B cell (primary cell): ENCODE data around the gene MYCBP2. TPM values are rescaled to one million over a fixed set of nuclear protein-coding genes. Genes with fewer than 3 reads are reported as not detected.

Experiments used
- ATAC-seq: fragments of 200-7000 bp; cut with Tn5 transposase; one replicate; pipeline ENCODE4 v1.10.0; 2021; ENCODE audit warnings: low read depth, mild to moderate bottlenecking, moderate number of reproducible peaks, moderate library complexity
- CTCF ChIA-PET: fragments of 350-600 bp; sonication (Branson Sonifier 250); formaldehyde crosslinking; loops from one replicate; lab custom pipeline; 2021; ENCODE audit warnings: antibody characterized with exemption, inconsistent platforms; lab: Charles Lee
- POLR2A ChIA-PET: fragments of 350-600 bp; sonication (Branson Sonifier 250); formaldehyde crosslinking; loops from one replicate; lab custom pipeline; 2021; ENCODE audit warnings: antibody characterized with exemption; lab: Charles Lee
- DNase-seq: peaks from one replicate; pipeline ENCODE4 v3.0.0; 2013
- H2AFZ ChIP-seq: 2 replicates; pipeline ENCODE4 v1.6.1; 2012; ENCODE audit warnings: mild to moderate bottlenecking, low read depth, low read length; ENCODE audit not compliant: insufficient read depth, poor library complexity, severe bottlenecking
- H3K27ac ChIP-seq, 2 donors: 1 replicate in 1 of 2; 2 replicates in 1 of 2; pipeline ENCODE4 v1.5.1; 2012 to 2013; ENCODE audit warnings: low read length in 2 of 2, mild to moderate bottlenecking in 2 of 2, moderate library complexity in 1 of 2
- H3K27me3 ChIP-seq, 4 experiments: fragments of 200-600 bp in 1 of 4; sonication (generic) in 1 of 4; replicated peaks in 1 of 4; 1 replicate in 2 of 4; 2 replicates in 2 of 4; pipeline versions ENCODE4 v1.6.1 to v1.7.0; 2013 to 2016; ENCODE audit warnings: low read length in 3 of 4, mild to moderate bottlenecking in 2 of 4, mixed read lengths in 1 of 4, moderate library complexity in 1 of 4; ENCODE audit not compliant: insufficient read depth in 4 of 4, control insufficient read depth in 3 of 4; ENCODE audit errors: control extremely low read depth in 1 of 4
- H3K36me3 ChIP-seq, 2 experiments: replicated peaks in 1 of 2; 1 replicate in 1 of 2; 2 replicates in 1 of 2; pipeline versions ENCODE4 v1.6.1 to v1.7.1; 2013; ENCODE audit warnings: low read length in 1 of 2; ENCODE audit not compliant: insufficient read depth in 2 of 2, control insufficient read depth in 1 of 2; ENCODE audit errors: control extremely low read depth in 1 of 2, extremely low read depth in 1 of 2
- H3K4me1 ChIP-seq, 2 donors: fragments of 200-600 bp in 1 of 2; sonication (generic) in 1 of 2; 1 replicate in 1 of 2; 2 replicates in 1 of 2; pipeline versions ENCODE4 v1.5.1 to v1.6.1; 2013 to 2017; ENCODE audit warnings: low read length in 2 of 2; ENCODE audit not compliant: control insufficient read depth in 2 of 2, insufficient read depth in 2 of 2
- H3K4me2 ChIP-seq: replicated peaks from 2 replicates; pipeline ENCODE3; 2012; ENCODE audit warnings: mild to moderate bottlenecking, low read depth, low read length; ENCODE audit not compliant: poor library complexity, severe bottlenecking
- H3K4me3 ChIP-seq, 5 experiments: fragments of 200-600 bp in 1 of 5; sonication (generic) in 1 of 5; 1 replicate in 3 of 5; 2 replicates in 2 of 5; pipeline versions ENCODE4 v1.5.1 to v1.7.0; 2011 to 2016; ENCODE audit warnings: low read length in 4 of 5, mild to moderate bottlenecking in 4 of 5, low read depth in 2 of 5, control low read depth in 1 of 5, moderate library complexity in 1 of 5; ENCODE audit not compliant: insufficient read depth in 1 of 5; ENCODE audit errors: control extremely low read depth in 1 of 5, extremely low read depth in 1 of 5
- H3K79me2 ChIP-seq: fragments of 200-600 bp; sonication (generic); one replicate; pipeline ENCODE4 v1.6.0; 2016; ENCODE audit warnings: low read length; ENCODE audit not compliant: control insufficient read depth, insufficient read depth
- H3K9ac ChIP-seq: fragments of 200-600 bp; sonication (generic); 2 replicates; pipeline ENCODE4 v1.6.1; 2017; ENCODE audit warnings: mild to moderate bottlenecking, low read length, moderate library complexity
- H3K9me3 ChIP-seq, 3 donors: one replicate each; pipeline versions ENCODE4 v1.6.1 to v1.7.1; 2013; ENCODE audit warnings: low read length in 2 of 3; ENCODE audit not compliant: control insufficient read depth in 2 of 3, insufficient read depth in 1 of 3; ENCODE audit errors: control extremely low read depth in 1 of 3
- H4K20me1 ChIP-seq: 2 replicates; pipeline ENCODE4 v1.6.0; 2012; ENCODE audit warnings: mild to moderate bottlenecking, low read length; ENCODE audit not compliant: insufficient read depth, control insufficient read depth, poor library complexity, severe bottlenecking
- H3K27ac Mint-ChIP-seq: one replicate; pipeline ENCODE4 v1.8.0; 2021; ENCODE audit warnings: mixed read lengths
- H3K27me3 Mint-ChIP-seq: one replicate; pipeline ENCODE4 v1.8.0; 2021; ENCODE audit warnings: mixed read lengths
- H3K4me1 Mint-ChIP-seq: one replicate; pipeline ENCODE4 v1.8.0; 2021; ENCODE audit warnings: mixed read lengths
- H3K4me3 Mint-ChIP-seq: one replicate; pipeline ENCODE4 v1.8.0; 2021; ENCODE audit warnings: mixed read lengths
- H3K9me3 Mint-ChIP-seq: one replicate; pipeline ENCODE4 v1.8.0; 2022; ENCODE audit warnings: mixed read lengths; ENCODE audit not compliant: insufficient read depth
- CTCF ChIP-seq: fragments of 200-600 bp; IDR thresholded peaks from one replicate; pipeline ENCODE4 v1.8.0; 2022; ENCODE audit warnings: antibody characterized with exemption, mild to moderate bottlenecking
- EZH2 ChIP-seq: IDR thresholded peaks from 2 replicates; pipeline ENCODE4 v1.6.1; 2012; ENCODE audit warnings: borderline replicate concordance, low read depth, mild to moderate bottlenecking, moderate library complexity, low read length; ENCODE audit not compliant: insufficient read depth, poor library complexity, severe bottlenecking
- WGBS: methylation state at CpG from one replicate; pipeline ENCODE4 v1.1.5; 2013; ENCODE audit warnings: missing lambda C conversion rate; ENCODE audit not compliant: insufficient coverage; 5-methylcytosine and 5-hydroxymethylcytosine counted together
- intact Hi-C: fragments of 100-400 bp; cut with micrococcal nuclease; formaldehyde crosslinking; loops from one replicate; pipeline ENCODE4 v1.10.0; 2022
- polyA plus RNA-seq: library from polyadenylated mRNA; depleted of rRNA; stranded (reverse); fragments of >200 nt; gene quantifications from 2 replicates; pipeline ENCODE4 v1.2.3, GENCODE V29; 2012
- total RNA-seq, 2 donors: library from RNA; stranded (reverse); fragments of 120-200 nt in 1 of 2; gene quantifications; 1 replicate in 1 of 2; 2 replicates in 1 of 2; pipeline versions ENCODE4 v1.2.3 to v1.2.4, GENCODE V29; 2013 to 2022

MYCBP2 gene
- total and polyA plus RNA-seq, 2 donors (not counting 1 experiment from before 2014, with no cell fraction given), result 84.0 to 237 TPM

GRCh38 chr13:77056886-77057285, 270.0 kb downstream of the MYCBP2 start:
- no peak overlapping the region for H3K4me2 ChIP-seq
- ChIA-PET CTCF (interaction anchor here (0.7 to 1.2 kb wide), 3 partner anchors 43 to 87 kb away, joined by 3 read pairs; no protein-coding TSS in a partner anchor), POLR2A (no interaction called here)
- TF ChIP-seq CTCF, result no peak
- TF ChIP-seq EZH2, result no peak
- DNase-seq (no peak), ATAC-seq (no peak)
- H3K9me3 ChIP-seq, result no peaks in the 10 kb centered on the region
- intact Hi-C loops, result no loop called here
- no CpG with 5 or more reads among the region's 3 CpGs for whole genome bisulfite sequencing
- H3K4me3 ChIP-seq, result no peak overlapping the region
- H3K4me1 Mint-ChIP-seq, result no peaks in the 10 kb centered on the region
- no peaks in the 10 kb centered on the region for H3K27me3 Mint-ChIP-seq
- no peaks in the 10 kb centered on the region for H4K20me1 ChIP-seq
- no peak overlapping the region for H3K27ac Mint-ChIP-seq
- H3K27me3 ChIP-seq, result no peaks in the 10 kb centered on the region
- no peaks in the 10 kb centered on the region for H3K9me3 Mint-ChIP-seq
- no peak overlapping the region for H3K27ac ChIP-seq
- no peak overlapping the region for H3K9ac ChIP-seq
- peaks cover 6% of the 10 kb centered on the region for H3K79me2 ChIP-seq
- no peaks in the 10 kb centered on the region for H3K4me1 ChIP-seq
- H3K36me3 ChIP-seq, result peaks cover 4 to 89% of the 10 kb centered on the region in 2 experiments
- H3K4me3 Mint-ChIP-seq, result no peak overlapping the region
- no peak overlapping the region for H2AFZ ChIP-seq

GRCh38 chr13:77056382-77056781, 270.5 kb downstream of the MYCBP2 start:
- WGBS, result no CpG with 5 or more reads among the region's 3 CpGs
- Histone ChIP-seq H3K36me3 (peaks cover 4 to 87% of the 10 kb centered on the region in 2 experiments), H3K79me2 (peaks cover 6% of the 10 kb centered on the region), H3K27me3 (no peaks in the 10 kb centered on the region), H3K4me1 (no peaks in the 10 kb centered on the region), H2AFZ (no peak overlapping the region), H3K4me2 (no peak overlapping the region), H3K4me3 (no peak overlapping the region), H3K9me3 (no peaks in the 10 kb centered on the region), H3K9ac (no peak overlapping the region), H4K20me1 (no peaks in the 10 kb centered on the region), H3K27ac (no peak overlapping the region)
- H3K27ac Mint-ChIP-seq, result no peak overlapping the region
- no peaks in the 10 kb centered on the region for H3K4me1 Mint-ChIP-seq
- no peak for DNase-seq
- H3K4me3 Mint-ChIP-seq, result no peak overlapping the region
- H3K9me3 Mint-ChIP-seq, result no peaks in the 10 kb centered on the region
- intact Hi-C loops, result no loop called here
- no peak for ATAC-seq
- ChIA-PET POLR2A (no interaction called here), CTCF (interaction anchor here (0.8 kb wide), 1 partner anchor 55 kb away, joined by 3 read pairs; no protein-coding TSS in a partner anchor)
- TF ChIP-seq EZH2 (no peak), CTCF (no peak)
- H3K27me3 Mint-ChIP-seq, result no peaks in the 10 kb centered on the region
